GM23338 (cell line): ENCODE measurements around the gene FOXL2NB. TPM values are rescaled to one million over a fixed set of nuclear protein-coding genes. Genes with fewer than 3 reads are reported as not detected.

Source experiments
- ATAC-seq: fragments of 200-7000 bp; cut with Tn5 transposase; 3 replicates; pipeline ENCODE4 v1.9.1; 2020
- DNase-seq: peaks from one replicate; pipeline ENCODE4 v3.0.0-alpha.2; 2015; ENCODE audit warnings: low spot score
- H2AFZ ChIP-seq: fragments of 200-600 bp; sonication (generic); 2 replicates; pipeline ENCODE4 v1.8.0; 2016; ENCODE audit warnings: antibody characterized with exemption, mild to moderate bottlenecking, moderate library complexity
- H3F3A ChIP-seq: fragments of 200-600 bp; sonication (generic); replicated peaks from 2 replicates; pipeline ENCODE4 v1.8.0; 2017; ENCODE audit warnings: antibody characterized with exemption, mixed run types, low read depth
- H3K27ac ChIP-seq: fragments of 200-600 bp; sonication (generic); 2 replicates; pipeline ENCODE4 v1.6.1; 2016; ENCODE audit warnings: low read depth
- H3K27me3 ChIP-seq: fragments of 200-600 bp; sonication (generic); 2 replicates; pipeline ENCODE4 v1.8.0; 2016; ENCODE audit warnings: mild to moderate bottlenecking, mixed run types, moderate library complexity; ENCODE audit not compliant: insufficient read depth
- H3K36me3 ChIP-seq: fragments of 200-600 bp; sonication (generic); 2 replicates; pipeline ENCODE4 v1.8.0; 2016; ENCODE audit warnings: mild to moderate bottlenecking; ENCODE audit not compliant: insufficient read depth
- H3K4me1 ChIP-seq: fragments of 200-600 bp; sonication (generic); 2 replicates; pipeline ENCODE4 v1.8.0; 2016; ENCODE audit warnings: mild to moderate bottlenecking, moderate library complexity; ENCODE audit not compliant: insufficient read depth
- H3K4me2 ChIP-seq: fragments of 200-600 bp; sonication (generic); 2 replicates; pipeline ENCODE4 v1.7.1; 2017; ENCODE audit warnings: mixed run types
- H3K4me3 ChIP-seq: fragments of 200-600 bp; sonication (generic); 2 replicates; pipeline ENCODE4 v1.6.1; 2016; ENCODE audit warnings: mixed run types
- H3K79me2 ChIP-seq: fragments of 200-600 bp; sonication (generic); replicated peaks from 2 replicates; pipeline ENCODE4 v1.8.0; 2017; ENCODE audit warnings: mild to moderate bottlenecking; ENCODE audit not compliant: insufficient read depth
- H3K9me2 ChIP-seq: fragments of 200-600 bp; sonication (generic); 2 replicates; pipeline ENCODE4 v1.8.0; 2017; ENCODE audit not compliant: insufficient read depth
- H4K20me1 ChIP-seq: fragments of 200-600 bp; sonication (generic); replicated peaks from 2 replicates; pipeline ENCODE4 v1.8.0; 2017; ENCODE audit warnings: mild to moderate bottlenecking; ENCODE audit not compliant: insufficient read depth
- H3K27ac Mint-ChIP-seq: 2 replicates; pipeline ENCODE4 v1.8.0; 2020; ENCODE audit warnings: inconsistent platforms, mild to moderate bottlenecking, moderate library complexity, mixed read lengths
- H3K27me3 Mint-ChIP-seq: 3 replicates; pipeline ENCODE4 v1.8.0; 2022; ENCODE audit warnings: low read depth, mild to moderate bottlenecking, moderate library complexity, mixed read lengths, inconsistent platforms; ENCODE audit not compliant: insufficient read depth, poor library complexity
- H3K36me3 Mint-ChIP-seq: 3 replicates; pipeline ENCODE4 v1.8.0; 2021; ENCODE audit warnings: low read depth, mild to moderate bottlenecking, inconsistent platforms, moderate library complexity, mixed read lengths
- H3K4me1 Mint-ChIP-seq: 3 replicates; pipeline ENCODE4 v1.8.0; 2020; ENCODE audit warnings: mild to moderate bottlenecking, inconsistent platforms, mixed read lengths
- H3K4me3 Mint-ChIP-seq: 3 replicates; pipeline ENCODE4 v1.8.0; 2021; ENCODE audit warnings: moderate library complexity, mild to moderate bottlenecking, inconsistent platforms, mixed read lengths
- H3K9me3 Mint-ChIP-seq: 3 replicates; pipeline ENCODE4 v1.8.0; 2020; ENCODE audit warnings: moderate library complexity, mild to moderate bottlenecking, inconsistent platforms, mixed read lengths
- CTCF ChIP-seq, 2 experiments: fragments of 200-600 bp in 1 of 2; sonication (generic) in 1 of 2; conservative IDR thresholded peaks; 2 replicates each; pipeline versions ENCODE4 v1.5.1 to v1.6.1; 2016 to 2017; ENCODE audit warnings: antibody characterized with exemption in 2 of 2, low read depth in 2 of 2, mild to moderate bottlenecking in 2 of 2, moderate library complexity in 1 of 2
- POLR2AphosphoS5 ChIP-seq: IDR thresholded peaks from 2 replicates; pipeline ENCODE4 v1.6.1; 2016; ENCODE audit warnings: antibody characterized with exemption, low read depth
- REST ChIP-seq: IDR thresholded peaks from one replicate; pipeline ENCODE4 v1.6.1; 2018; ENCODE audit warnings: antibody characterized with exemption; ENCODE audit not compliant: unreplicated experiment
- polyA plus RNA-seq: library from polyadenylated mRNA; unstranded; fragments of >200 nt; fragmentation: Nextera tagmentation; extraction: Ambion mirVana; gene quantifications from 2 replicates; pipeline ENCODE4 v1.2.1, GENCODE V29; 2016
- total RNA-seq: library from RNA; depleted of rRNA; stranded (reverse); fragments of >200 nt; shearing (Covaris generic); gene quantifications from 2 replicates; pipeline ENCODE4 v1.2.3, GENCODE V29; 2014

The FOXL2NB gene
- total and polyA plus RNA-seq, 2 experiments from 2014 or later: 11.2 to 15.6 TPM

GRCh38 chr3:138916824-138917223, 30.2 kb upstream of the FOXL2NB start:
- no peak overlapping the region for H2AFZ ChIP-seq
- no peak for ATAC-seq
- H3K9me2 ChIP-seq: no peaks in the 10 kb centered on the region
- no peaks in the 10 kb centered on the region for H3K79me2 ChIP-seq
- H3K36me3 ChIP-seq: no peaks in the 10 kb centered on the region
- Mint-ChIP-seq H3K4me3 (no peak overlapping the region; the same call in 2 of the 3 replicates), H3K4me1 (peaks cover 3% of the 10 kb centered on the region; the same call in 2 of the 3 replicates), H3K9me3 (no peaks in the 10 kb centered on the region), H3K27me3 (peaks cover 4% of the 10 kb centered on the region), H3K36me3 (no peaks in the 10 kb centered on the region), H3K27ac (no peak overlapping the region)
- no peak overlapping the region for H3K4me2 ChIP-seq
- TF ChIP-seq CTCF (conservative IDR thresholded peaks at IDR 0.05; ENCODE audit: low read depth in 2 of 2) (no peak), REST (no peak)
- H3K4me3 ChIP-seq: no peak overlapping the region
- H4K20me1 ChIP-seq: no peaks in the 10 kb centered on the region
- H3F3A ChIP-seq: no peaks in the 10 kb centered on the region
- DNase-seq: no peak
- H3K27ac ChIP-seq: no peak overlapping the region
- 0 out of 2 replicates have a peak, but pooled peaks cover 4% of the 10 kb centered on the region for H3K27me3 ChIP-seq
- H3K4me1 ChIP-seq: no peaks in the 10 kb centered on the region

- Histone ChIP-seq H3K27ac (no peak overlapping the region), H4K20me1 (no peaks in the 10 kb centered on the region), H3K27me3 (0 out of 2 replicates have a peak, but pooled peaks cover 4% of the 10 kb centered on the region), H3K79me2 (no peaks in the 10 kb centered on the region), H3K36me3 (no peaks in the 10 kb centered on the region), H3K4me1 (no peaks in the 10 kb centered on the region), H3K4me3 (no peak overlapping the region), H3K9me2 (no peaks in the 10 kb centered on the region), H3F3A (no peaks in the 10 kb centered on the region), H2AFZ (peak overlapping the region; percentile 39), H3K4me2 (no peak overlapping the region)
- no peak overlapping the region for H3K4me3 Mint-ChIP-seq
- DNase-seq (no peak), ATAC-seq (no peak)
- H3K9me3 Mint-ChIP-seq: no peaks in the 10 kb centered on the region
- H3K27ac Mint-ChIP-seq: no peak overlapping the region
- no peaks in the 10 kb centered on the region for H3K36me3 Mint-ChIP-seq
- no peak for TF ChIP-seq POLR2AphosphoS5
- peak in 1 of 2 experiments; percentile 64; a peak in 2 of 4 replicates for TF ChIP-seq CTCF (conservative IDR thresholded peaks at IDR 0.05; ENCODE audit: low read depth in 2 of 2)
- H3K4me1 Mint-ChIP-seq: peaks cover 3% of the 10 kb centered on the region; the same call in 2 of the 3 replicates
- peaks cover 4% of the 10 kb centered on the region for H3K27me3 Mint-ChIP-seq
These were observed 27.7 kb upstream of the FOXL2NB start for GRCh38 chr3:138919325-138919724.
